22Rv1 (cell line): Measurements from ENCODE around the gene KDM4B.

Experiments
- CTCF ChIP-seq: fragments of 450-650 bp; IDR thresholded peaks from 2 replicates; pipeline ENCODE4 v1.5.1; 2017; ENCODE audit warnings: mild to moderate bottlenecking
- ZFX ChIP-seq: fragments of 450-650 bp; IDR thresholded peaks from 2 replicates; pipeline ENCODE4 v1.6.1; 2017; ENCODE audit warnings: antibody characterized with exemption, borderline replicate concordance

- TF ChIP-seq CTCF (no peak), ZFX (no peak)
Measured at GRCh38 chr19:5138606-5139582, 170.0 kb downstream of the KDM4B start.
